H1 (cell line): ENCODE data around the gene ADPRH.

Experiments
- CEBPB ChIP-seq: IDR thresholded peaks from 2 replicates; pipeline ENCODE4 v1.6.1; 2012; ENCODE audit warnings: low read depth, low read length
- MAX ChIP-seq: IDR thresholded peaks from 2 replicates; pipeline ENCODE4 v1.6.1; 2012; ENCODE audit warnings: inconsistent platforms
- RFX5 ChIP-seq: IDR thresholded peaks from 2 replicates; pipeline ENCODE4 v1.6.1; 2011; ENCODE audit warnings: low read depth, low read length, improper control_type of control experiment, borderline replicate concordance
- TAF1 ChIP-seq: IDR thresholded peaks from 2 replicates; pipeline ENCODE4 v1.6.1; 2011; ENCODE audit warnings: mild to moderate bottlenecking, low read depth, low read length
- YY1 ChIP-seq: IDR thresholded peaks from 2 replicates; pipeline ENCODE4 v1.6.1; 2011; ENCODE audit warnings: low read depth, mild to moderate bottlenecking, low read length

GRCh38 chr3:119555929-119556328 lies 23.4 kb upstream of the ADPRH start:
- TF ChIP-seq CEBPB (no peak), TAF1 (no peak), RFX5 (no peak), MAX (no peak), YY1 (no peak)
